ENCODE measurements around the gene KRT6C.
"Not testable (repeated sequence)": the region's sequence is repeated elsewhere in the genome, so short reads cannot be mapped to it uniquely, and the experiment has no call there.

Gene KRT6C

GRCh38 chr12:52455821-52456220 lies 17.8 kb downstream of the KRT6C start:
- no peak for DNase-seq (ENCODE audit: low spot score)

GRCh38 chr12:52454411-52455201 lies 19.0 kb downstream of the KRT6C start:
- no peak for DNase-seq (ENCODE audit: low spot score)

- no peak for DNase-seq (ENCODE audit: low spot score)
Measured at GRCh38 chr12:52452101-52452500, 21.5 kb downstream of the KRT6C start, which contains the start of gene KRT6B. Gene KRT6B, minus strand, starts transcription at chr12:52452146. Its CDS starts 68 bp downstream, at chr12:52452078.

- no peak for DNase-seq (ENCODE audit: low spot score)
Measured at GRCh38 chr12:52448228-52448627, 25.4 kb downstream of the KRT6C start.

- DNase-seq (ENCODE audit: low spot score) = not testable (repeated sequence)
Measured at GRCh38 chr12:52447196-52447595, 26.4 kb downstream of the KRT6C start.

DNA sequence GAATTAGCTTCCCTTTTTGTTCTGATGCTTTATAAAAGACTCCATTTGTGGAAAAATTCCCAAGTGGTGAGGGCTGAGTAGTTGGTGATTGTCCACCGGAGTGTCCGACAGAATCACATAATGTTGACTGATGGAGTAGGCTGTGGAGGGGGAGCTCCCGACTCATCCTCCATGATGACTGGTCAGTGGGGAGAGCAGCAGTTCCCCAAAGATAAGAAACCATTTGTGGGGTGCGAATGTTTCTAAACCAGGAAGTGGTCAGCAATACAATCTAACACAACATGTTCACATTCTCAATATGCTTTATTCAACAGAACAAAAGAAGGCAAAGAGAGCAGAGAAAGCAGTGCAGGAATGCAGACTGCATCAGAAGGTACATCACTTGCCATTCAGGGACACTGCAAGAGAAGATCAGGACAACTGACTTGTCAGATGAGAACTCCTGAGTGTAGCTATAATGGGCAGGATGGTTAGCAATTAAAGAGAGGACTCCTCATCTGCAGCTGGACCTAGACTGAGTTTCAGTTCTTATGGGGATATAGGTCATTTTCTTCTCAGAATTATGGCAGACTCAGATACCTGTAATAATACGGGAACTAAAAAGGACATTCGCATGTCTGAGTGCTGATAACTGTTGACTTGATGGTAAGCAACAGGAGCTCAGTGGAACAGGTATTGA lies 27.1 kb downstream of the KRT6C start:
- no peak for DNase-seq (ENCODE audit: low spot score)

DNA sequence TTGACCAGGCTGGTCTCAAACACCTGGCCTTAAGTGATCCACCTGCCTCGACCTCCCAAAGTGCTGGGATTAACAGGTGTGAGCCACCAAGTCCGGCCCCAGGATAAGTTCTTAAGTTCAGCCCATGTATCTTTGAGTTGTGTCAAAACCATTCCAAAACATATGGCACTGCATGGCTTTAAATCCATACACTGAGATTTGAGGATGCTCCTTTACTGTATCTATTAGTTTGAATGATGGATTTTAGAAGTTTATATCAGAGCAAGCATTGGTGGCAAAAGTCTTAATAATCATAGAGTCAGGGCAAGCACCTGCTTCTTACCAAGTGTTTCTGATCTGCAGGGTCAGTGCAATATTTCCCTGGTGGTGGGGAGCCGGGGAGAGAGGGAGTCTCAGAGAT lies 27.7 kb downstream of the KRT6C start:
- no peak for DNase-seq (ENCODE audit: low spot score)

- DNase-seq (ENCODE audit: low spot score) = no peak
Measured at GRCh38 chr12:52444647-52445595, 28.7 kb downstream of the KRT6C start.

GRCh38 chr12:52443966-52444365 lies 29.6 kb downstream of the KRT6C start:
- no peak for DNase-seq (ENCODE audit: low spot score)

DNA sequence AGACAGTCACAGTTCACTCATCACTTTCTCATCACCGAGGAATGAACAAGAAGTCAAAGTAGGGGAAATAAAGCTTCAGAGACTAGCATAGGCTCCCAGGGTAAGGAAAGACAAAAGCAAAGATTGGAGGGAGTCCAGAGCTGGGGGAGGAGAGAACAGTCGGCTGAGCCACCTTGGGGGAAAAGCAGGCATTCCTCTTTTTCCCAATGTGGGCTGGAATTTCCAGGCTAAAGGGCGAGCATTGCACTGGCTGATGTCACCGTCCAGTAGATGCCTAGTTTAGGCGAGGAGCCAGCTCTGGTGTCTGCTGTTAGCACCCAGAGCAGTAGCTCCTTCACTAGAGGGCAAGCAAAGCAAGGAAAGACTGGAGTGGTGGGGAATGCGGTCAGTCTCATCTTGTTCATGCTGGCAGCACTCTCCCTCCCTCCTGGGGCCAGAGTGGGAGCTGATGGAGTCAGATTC lies 31.0 kb downstream of the KRT6C start:
- no peak for DNase-seq (ENCODE audit: low spot score)

GRCh38 chr12:52441320-52441911 lies 32.2 kb downstream of the KRT6C start:
- DNase-seq (ENCODE audit: low spot score) = no peak

DNA sequence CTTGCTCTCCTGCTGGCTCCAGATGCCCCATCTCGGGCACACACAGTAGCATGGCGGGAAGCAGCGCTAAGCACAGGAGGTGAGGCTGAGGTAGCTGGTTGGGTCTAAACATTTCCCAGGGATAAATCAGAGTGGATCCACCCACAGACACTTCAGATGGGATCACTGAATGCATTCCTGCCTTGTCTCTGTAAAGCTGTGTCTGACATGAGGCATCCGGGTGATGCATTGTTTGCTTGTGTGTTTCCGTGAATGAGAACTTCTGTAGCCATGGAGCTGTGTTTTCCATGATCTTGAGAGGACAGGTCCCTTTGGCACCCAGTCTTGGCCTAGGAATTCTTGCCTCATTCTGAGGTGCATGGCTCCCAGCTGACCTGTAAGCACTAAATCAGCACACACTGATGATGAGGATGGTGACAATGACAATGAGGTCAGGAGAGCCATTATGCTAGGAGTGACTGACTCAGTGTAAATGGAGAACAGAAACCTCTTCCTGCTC lies 32.7 kb downstream of the KRT6C start:
- no peak for DNase-seq (ENCODE audit: low spot score)

- no peak for DNase-seq (ENCODE audit: low spot score)
Measured at GRCh38 chr12:52439845-52440244, 33.8 kb downstream of the KRT6C start.

DNA sequence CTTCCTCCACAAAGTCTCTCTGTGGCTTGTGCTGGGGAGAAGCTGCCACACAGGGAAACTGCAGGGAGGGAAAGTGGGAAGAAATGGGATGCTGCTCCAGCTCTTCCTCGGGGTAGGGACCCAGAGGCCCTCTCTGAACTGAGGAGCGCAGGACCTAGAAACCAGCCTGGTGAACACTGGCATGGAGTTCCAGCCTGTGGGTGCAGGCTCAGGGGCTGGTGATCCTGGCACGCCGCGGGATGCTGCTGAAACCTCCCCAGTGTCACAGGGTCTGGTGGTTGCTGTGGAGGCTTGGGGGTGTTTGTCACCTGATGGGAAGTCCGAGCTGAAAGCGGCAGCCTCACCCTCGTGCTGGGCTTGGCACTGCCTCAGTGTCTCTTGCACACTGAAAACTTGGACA lies 34.2 kb downstream of the KRT6C start:
- DNase-seq (ENCODE audit: low spot score) = no peak

- DNase-seq (ENCODE audit: low spot score) = no peak
Measured at GRCh38 chr12:52438305-52439301, 35.0 kb downstream of the KRT6C start.

DNA sequence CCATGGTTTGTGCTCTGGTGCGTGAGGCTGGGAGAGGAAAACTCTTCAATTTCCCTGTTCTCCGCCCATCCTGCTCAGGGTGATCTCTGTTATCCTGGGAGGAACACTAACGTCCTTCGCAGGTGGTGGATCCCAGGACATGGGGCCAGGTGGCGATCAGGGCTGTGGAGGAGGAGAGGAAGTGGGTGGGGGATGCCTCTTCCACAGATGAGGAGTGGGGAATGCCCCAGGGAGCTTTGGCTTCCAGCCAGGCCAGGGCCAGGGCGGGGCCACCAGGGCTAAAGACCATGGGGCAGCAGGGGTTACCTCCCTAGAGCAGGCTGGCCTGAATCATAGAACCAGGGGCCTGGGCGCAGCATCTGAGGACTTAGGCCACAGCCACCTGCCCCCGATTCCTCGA lies 36.1 kb downstream of the KRT6C start:
- DNase-seq (ENCODE audit: low spot score) = no peak

GRCh38 chr12:52436828-52437474 lies 36.7 kb downstream of the KRT6C start:
- DNase-seq (ENCODE audit: low spot score) = no peak

GRCh38 chr12:52436000-52436827 lies 37.4 kb downstream of the KRT6C start:
- DNase-seq (ENCODE audit: low spot score) = no peak

DNA sequence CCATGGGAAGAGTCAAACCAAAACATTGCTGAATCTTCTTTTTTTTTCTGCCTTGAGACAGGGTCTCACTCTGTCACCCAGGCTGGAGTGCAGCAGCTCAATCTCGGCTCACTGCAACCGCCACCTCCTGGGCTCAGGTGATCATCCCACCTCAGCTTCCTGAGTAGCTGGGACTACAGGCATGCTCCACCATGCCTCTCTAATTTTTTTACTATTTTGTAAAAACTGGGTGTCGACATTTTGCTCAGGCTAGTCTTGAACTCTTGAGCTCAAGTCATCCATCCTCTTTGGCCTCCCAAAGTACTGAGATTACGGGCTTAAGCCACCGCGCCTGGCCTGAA lies 38.0 kb downstream of the KRT6C start:
- no peak for DNase-seq (ENCODE audit: low spot score)
